SK-N-SH (cell line): ENCODE measurements around the gene PPIP5K2. TPM values are rescaled to one million over a fixed set of nuclear protein-coding genes. Genes with fewer than 3 reads are reported as not detected.

ENCODE experiments used
- CTCF ChIA-PET: fragments of 300-600, 350-600 bp; formaldehyde crosslinking; extraction: SDS; loops from one replicate; lab custom pipeline; 2021; lab: Yijun Ruan, JAX
- POLR2A ChIA-PET: fragments of 350-600 bp; sonication (Branson Sonifier 250); formaldehyde crosslinking; extraction: SDS; loops from one replicate; lab custom pipeline; 2020; ENCODE audit warnings: antibody characterized with exemption, inconsistent platforms; lab: Yijun Ruan, JAX
- DNase-seq: peaks from one replicate; pipeline ENCODE4 v3.0.0; 2012
- H2AFZ ChIP-seq: fragments of 200-600 bp; sonication (generic); 2 replicates; pipeline ENCODE4 v1.8.1; 2016; ENCODE audit warnings: antibody characterized with exemption, mild to moderate bottlenecking, low read depth
- H3F3A ChIP-seq: fragments of 200-600 bp; sonication (generic); replicated peaks from 2 replicates; pipeline ENCODE3; 2016; ENCODE audit warnings: antibody characterized with exemption, mild to moderate bottlenecking; ENCODE audit not compliant: insufficient read depth
- H3K27ac ChIP-seq, 2 experiments: fragments of 200-500 bp in 1 of 2; fragments of 200-600 bp in 1 of 2; sonication (Bioruptor generic) in 1 of 2; sonication (generic), shearing (Covaris generic) in 1 of 2; 2 replicates each; pipeline versions ENCODE4 v1.5.1 to v1.6.1; 2014 to 2016; ENCODE audit warnings: low read depth in 2 of 2, inconsistent platforms in 1 of 2, low read length in 1 of 2, mild to moderate bottlenecking in 1 of 2, mixed read lengths in 1 of 2
- H3K27me3 ChIP-seq: fragments of 200-600 bp; sonication (generic), shearing (Covaris generic); 2 replicates; pipeline ENCODE4 v1.6.1; 2016; ENCODE audit warnings: mixed run types; ENCODE audit not compliant: insufficient read depth
- H3K36me3 ChIP-seq, 2 experiments: fragments of 200-500 bp in 1 of 2; fragments of 200-600 bp in 1 of 2; sonication (Bioruptor generic) in 1 of 2; sonication (generic) in 1 of 2; replicated peaks in 1 of 2; 2 replicates each; pipeline versions ENCODE3 to v1.5.1; 2014 to 2016; ENCODE audit warnings: low read length in 1 of 2, mild to moderate bottlenecking in 1 of 2; ENCODE audit not compliant: insufficient read depth in 2 of 2, control insufficient read depth in 1 of 2
- H3K4me1 ChIP-seq, 2 experiments: fragments of 200-500 bp in 1 of 2; fragments of 200-600 bp in 1 of 2; sonication (Bioruptor generic) in 1 of 2; sonication (generic), shearing (Covaris generic) in 1 of 2; 2 replicates each; pipeline versions ENCODE4 v1.5.1 to v1.6.1; 2014 to 2016; ENCODE audit warnings: low read depth in 1 of 2, low read length in 1 of 2, mixed run types in 1 of 2; ENCODE audit not compliant: insufficient read depth in 2 of 2, control insufficient read depth in 1 of 2
- H3K4me2 ChIP-seq: fragments of 200-600 bp; sonication (generic), shearing (Covaris generic); 2 replicates; pipeline ENCODE4 v1.6.1; 2017; ENCODE audit warnings: mixed run types
- H3K4me3 ChIP-seq, 2 experiments: fragments of 200-500 bp in 1 of 2; fragments of 200-600 bp in 1 of 2; sonication (Bioruptor generic) in 1 of 2; sonication (generic), shearing (Covaris generic) in 1 of 2; 2 replicates each; pipeline versions ENCODE4 v1.5.1 to v1.8.1; 2014 to 2016; ENCODE audit warnings: low read depth in 2 of 2, inconsistent platforms in 1 of 2, low read length in 1 of 2, mild to moderate bottlenecking in 1 of 2, mixed read lengths in 1 of 2, moderate library complexity in 1 of 2
- H3K79me2 ChIP-seq: fragments of 200-600 bp; sonication (generic); 2 replicates; pipeline ENCODE4 v1.8.1; 2017; ENCODE audit warnings: mild to moderate bottlenecking; ENCODE audit not compliant: insufficient read depth
- H3K9ac ChIP-seq: fragments of 200-600 bp; sonication (generic); 2 replicates; pipeline ENCODE4 v1.6.1; 2017; ENCODE audit warnings: mixed run types
- H3K9me2 ChIP-seq: fragments of 200-600 bp; sonication (generic); 2 replicates; pipeline ENCODE4 v1.6.1; 2017; ENCODE audit warnings: mixed run types
- H3K9me3 ChIP-seq: fragments of 200-600 bp; sonication (generic); 2 replicates; pipeline ENCODE4 v1.6.1; 2017; ENCODE audit warnings: mixed run types, mild to moderate bottlenecking, moderate library complexity
- H4K20me1 ChIP-seq: fragments of 200-600 bp; sonication (generic); 2 replicates; pipeline ENCODE4 v1.6.1; 2017; ENCODE audit warnings: mild to moderate bottlenecking, mixed run types; ENCODE audit not compliant: insufficient read depth
- FOSL2 ChIP-seq: IDR thresholded peaks from 2 replicates; pipeline ENCODE4 v1.4.0; 2012; ENCODE audit warnings: low read depth, mild to moderate bottlenecking, moderate library complexity, borderline replicate concordance
- FOXJ3 ChIP-seq: sonication (generic); formaldehyde crosslinking; IDR thresholded peaks from 2 replicates; pipeline ENCODE4 v1.5.1; 2020; ENCODE audit warnings: mild to moderate bottlenecking, missing genetic modification reagents
- MEF2A ChIP-seq: IDR thresholded peaks from 2 replicates; pipeline ENCODE4 v1.4.0; 2012; ENCODE audit warnings: low read depth, borderline replicate concordance
- MXI1 ChIP-seq: IDR thresholded peaks from 2 replicates; pipeline ENCODE4 v1.6.1; 2012; ENCODE audit warnings: mild to moderate bottlenecking, low read depth, low read length, improper control_type of control experiment
- RFX5 ChIP-seq: IDR thresholded peaks from 2 replicates; pipeline ENCODE4 v1.6.1; 2012; ENCODE audit warnings: mild to moderate bottlenecking, improper control_type of control experiment, low read length
- RXRA ChIP-seq: IDR thresholded peaks from 2 replicates; pipeline ENCODE4 v1.4.0; 2012; ENCODE audit warnings: low read depth, mild to moderate bottlenecking, borderline replicate concordance
- SIN3A ChIP-seq: IDR thresholded peaks from 2 replicates; pipeline ENCODE4 v1.6.1; 2012; ENCODE audit warnings: low read depth, mild to moderate bottlenecking, low read length, moderate library complexity, borderline replicate concordance
- TAF1 ChIP-seq: IDR thresholded peaks from 2 replicates; pipeline ENCODE4 v1.6.1; 2012; ENCODE audit warnings: low read depth, mild to moderate bottlenecking, low read length, moderate library complexity, borderline replicate concordance
- TEAD4 ChIP-seq: IDR thresholded peaks from 2 replicates; pipeline ENCODE4 v1.4.0; 2012; ENCODE audit warnings: mild to moderate bottlenecking, borderline replicate concordance; ENCODE audit not compliant: insufficient read depth
- YY1 ChIP-seq: IDR thresholded peaks from 2 replicates; pipeline ENCODE4 v1.4.0; 2012; ENCODE audit warnings: low read depth, mild to moderate bottlenecking
- WGBS: methylation state at CpG from one replicate; pipeline ENCODE4 v1.1.6; 2017; ENCODE audit warnings: low lambda C conversion rate; 5-methylcytosine and 5-hydroxymethylcytosine counted together
- polyA plus RNA-seq, 3 experiments: library from polyadenylated mRNA; depleted of rRNA; stranded (reverse); fragments of >200 nt; gene quantifications; 2 replicates each; pipeline ENCODE4 v1.2.3, GENCODE V29; 2012
- TF ChIP-seq, protein P1 (sequence below): IDR thresholded peaks from 2 replicates; pipeline ENCODE4 v1.4.0; 2012; ENCODE audit warnings: low read depth, borderline replicate concordance
- TF ChIP-seq, protein P2 (sequence below): IDR thresholded peaks from 2 replicates; pipeline ENCODE4 v1.4.0; 2012; ENCODE audit warnings: low read depth
- TF ChIP-seq, protein P3 (sequence below): IDR thresholded peaks from 2 replicates; pipeline ENCODE4; 2012
- TF ChIP-seq, protein P4 (sequence below): IDR thresholded peaks from 2 replicates; pipeline ENCODE4 v1.6.1; 2012; ENCODE audit warnings: mild to moderate bottlenecking, low read depth, low read length, moderate library complexity
- TF ChIP-seq, protein P5 (sequence below): IDR thresholded peaks from 2 replicates; pipeline ENCODE4 v1.4.0; 2012; ENCODE audit warnings: low read depth, borderline replicate concordance
- TF ChIP-seq, protein P6 (sequence below): fragments of 200-600 bp; sonication (generic); IDR thresholded peaks from 2 replicates; pipeline ENCODE4 v1.6.1; 2017; ENCODE audit warnings: antibody characterized with exemption, mild to moderate bottlenecking, moderate library complexity
- TF ChIP-seq, protein P7 (sequence below): fragments of 150-350 bp; IDR thresholded peaks from 2 replicates; pipeline ENCODE4 v1.6.1; 2016; ENCODE audit warnings: mild to moderate bottlenecking, low read depth, low read length

The PPIP5K2 gene
- polyA plus RNA-seq, 1 of the 3 experiments (the other 2 are of a cell fraction) = 18.2 TPM

DNA sequence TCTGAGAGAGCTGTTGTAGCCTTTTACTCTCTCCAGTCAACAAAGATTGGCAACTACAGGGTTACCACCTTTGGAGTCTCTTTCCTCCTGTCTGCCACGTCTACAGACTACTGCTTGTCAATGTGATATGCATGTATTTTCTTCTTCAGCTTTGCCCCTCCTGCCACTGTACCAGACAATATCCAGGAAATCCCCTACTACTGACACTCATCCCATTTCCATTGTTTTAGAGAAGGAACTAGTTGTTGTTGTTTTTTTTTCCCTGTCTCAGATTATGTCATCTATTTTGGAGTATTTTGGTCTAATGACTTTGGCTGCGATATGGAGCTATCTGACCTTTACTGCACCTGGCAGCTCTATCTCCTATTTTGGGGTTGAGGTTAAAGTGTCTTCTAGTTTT, 88.4 kb downstream of the PPIP5K2 start:
- H4K20me1 ChIP-seq = no peaks in the 10 kb centered on the region
- no peaks in the 10 kb centered on the region; a peak in 1 of 4 replicates for H3K4me1 ChIP-seq
- no peak for TF ChIP-seq FOXJ3 (CRISPR knock-in tag)
- TF ChIP-seq FOSL2 = no peak
- no peak for TF ChIP-seq RXRA
- TF ChIP-seq TEAD4 = no peak
- TF ChIP-seq, protein P1, sequence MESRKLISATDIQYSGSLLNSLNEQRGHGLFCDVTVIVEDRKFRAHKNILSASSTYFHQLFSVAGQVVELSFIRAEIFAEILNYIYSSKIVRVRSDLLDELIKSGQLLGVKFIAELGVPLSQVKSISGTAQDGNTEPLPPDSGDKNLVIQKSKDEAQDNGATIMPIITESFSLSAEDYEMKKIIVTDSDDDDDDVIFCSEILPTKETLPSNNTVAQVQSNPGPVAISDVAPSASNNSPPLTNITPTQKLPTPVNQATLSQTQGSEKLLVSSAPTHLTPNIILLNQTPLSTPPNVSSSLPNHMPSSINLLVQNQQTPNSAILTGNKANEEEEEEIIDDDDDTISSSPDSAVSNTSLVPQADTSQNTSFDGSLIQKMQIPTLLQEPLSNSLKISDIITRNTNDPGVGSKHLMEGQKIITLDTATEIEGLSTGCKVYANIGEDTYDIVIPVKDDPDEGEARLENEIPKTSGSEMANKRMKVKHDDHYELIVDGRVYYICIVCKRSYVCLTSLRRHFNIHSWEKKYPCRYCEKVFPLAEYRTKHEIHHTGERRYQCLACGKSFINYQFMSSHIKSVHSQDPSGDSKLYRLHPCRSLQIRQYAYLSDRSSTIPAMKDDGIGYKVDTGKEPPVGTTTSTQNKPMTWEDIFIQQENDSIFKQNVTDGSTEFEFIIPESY = no peak
- TF ChIP-seq RFX5 = no peak
- TF ChIP-seq, protein P2, sequence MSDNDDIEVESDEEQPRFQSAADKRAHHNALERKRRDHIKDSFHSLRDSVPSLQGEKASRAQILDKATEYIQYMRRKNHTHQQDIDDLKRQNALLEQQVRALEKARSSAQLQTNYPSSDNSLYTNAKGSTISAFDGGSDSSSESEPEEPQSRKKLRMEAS = no peak
- TF ChIP-seq, protein P3, sequence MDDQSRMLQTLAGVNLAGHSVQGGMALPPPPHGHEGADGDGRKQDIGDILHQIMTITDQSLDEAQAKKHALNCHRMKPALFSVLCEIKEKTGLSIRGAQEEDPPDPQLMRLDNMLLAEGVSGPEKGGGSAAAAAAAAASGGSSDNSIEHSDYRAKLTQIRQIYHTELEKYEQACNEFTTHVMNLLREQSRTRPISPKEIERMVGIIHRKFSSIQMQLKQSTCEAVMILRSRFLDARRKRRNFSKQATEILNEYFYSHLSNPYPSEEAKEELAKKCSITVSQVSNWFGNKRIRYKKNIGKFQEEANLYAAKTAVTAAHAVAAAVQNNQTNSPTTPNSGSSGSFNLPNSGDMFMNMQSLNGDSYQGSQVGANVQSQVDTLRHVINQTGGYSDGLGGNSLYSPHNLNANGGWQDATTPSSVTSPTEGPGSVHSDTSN = no peak
- no peak for TF ChIP-seq MXI1
- TF ChIP-seq, protein P4, sequence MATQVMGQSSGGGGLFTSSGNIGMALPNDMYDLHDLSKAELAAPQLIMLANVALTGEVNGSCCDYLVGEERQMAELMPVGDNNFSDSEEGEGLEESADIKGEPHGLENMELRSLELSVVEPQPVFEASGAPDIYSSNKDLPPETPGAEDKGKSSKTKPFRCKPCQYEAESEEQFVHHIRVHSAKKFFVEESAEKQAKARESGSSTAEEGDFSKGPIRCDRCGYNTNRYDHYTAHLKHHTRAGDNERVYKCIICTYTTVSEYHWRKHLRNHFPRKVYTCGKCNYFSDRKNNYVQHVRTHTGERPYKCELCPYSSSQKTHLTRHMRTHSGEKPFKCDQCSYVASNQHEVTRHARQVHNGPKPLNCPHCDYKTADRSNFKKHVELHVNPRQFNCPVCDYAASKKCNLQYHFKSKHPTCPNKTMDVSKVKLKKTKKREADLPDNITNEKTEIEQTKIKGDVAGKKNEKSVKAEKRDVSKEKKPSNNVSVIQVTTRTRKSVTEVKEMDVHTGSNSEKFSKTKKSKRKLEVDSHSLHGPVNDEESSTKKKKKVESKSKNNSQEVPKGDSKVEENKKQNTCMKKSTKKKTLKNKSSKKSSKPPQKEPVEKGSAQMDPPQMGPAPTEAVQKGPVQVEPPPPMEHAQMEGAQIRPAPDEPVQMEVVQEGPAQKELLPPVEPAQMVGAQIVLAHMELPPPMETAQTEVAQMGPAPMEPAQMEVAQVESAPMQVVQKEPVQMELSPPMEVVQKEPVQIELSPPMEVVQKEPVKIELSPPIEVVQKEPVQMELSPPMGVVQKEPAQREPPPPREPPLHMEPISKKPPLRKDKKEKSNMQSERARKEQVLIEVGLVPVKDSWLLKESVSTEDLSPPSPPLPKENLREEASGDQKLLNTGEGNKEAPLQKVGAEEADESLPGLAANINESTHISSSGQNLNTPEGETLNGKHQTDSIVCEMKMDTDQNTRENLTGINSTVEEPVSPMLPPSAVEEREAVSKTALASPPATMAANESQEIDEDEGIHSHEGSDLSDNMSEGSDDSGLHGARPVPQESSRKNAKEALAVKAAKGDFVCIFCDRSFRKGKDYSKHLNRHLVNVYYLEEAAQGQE = no peak
- TF ChIP-seq SIN3A = no peak
- TF ChIP-seq, protein P5, sequence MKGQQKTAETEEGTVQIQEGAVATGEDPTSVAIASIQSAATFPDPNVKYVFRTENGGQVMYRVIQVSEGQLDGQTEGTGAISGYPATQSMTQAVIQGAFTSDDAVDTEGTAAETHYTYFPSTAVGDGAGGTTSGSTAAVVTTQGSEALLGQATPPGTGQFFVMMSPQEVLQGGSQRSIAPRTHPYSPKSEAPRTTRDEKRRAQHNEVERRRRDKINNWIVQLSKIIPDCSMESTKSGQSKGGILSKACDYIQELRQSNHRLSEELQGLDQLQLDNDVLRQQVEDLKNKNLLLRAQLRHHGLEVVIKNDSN = no peak
- TF ChIP-seq YY1 = no peak
- TF ChIP-seq TAF1 = no peak
- TF ChIP-seq MEF2A = no peak
- TF ChIP-seq, protein P6, sequence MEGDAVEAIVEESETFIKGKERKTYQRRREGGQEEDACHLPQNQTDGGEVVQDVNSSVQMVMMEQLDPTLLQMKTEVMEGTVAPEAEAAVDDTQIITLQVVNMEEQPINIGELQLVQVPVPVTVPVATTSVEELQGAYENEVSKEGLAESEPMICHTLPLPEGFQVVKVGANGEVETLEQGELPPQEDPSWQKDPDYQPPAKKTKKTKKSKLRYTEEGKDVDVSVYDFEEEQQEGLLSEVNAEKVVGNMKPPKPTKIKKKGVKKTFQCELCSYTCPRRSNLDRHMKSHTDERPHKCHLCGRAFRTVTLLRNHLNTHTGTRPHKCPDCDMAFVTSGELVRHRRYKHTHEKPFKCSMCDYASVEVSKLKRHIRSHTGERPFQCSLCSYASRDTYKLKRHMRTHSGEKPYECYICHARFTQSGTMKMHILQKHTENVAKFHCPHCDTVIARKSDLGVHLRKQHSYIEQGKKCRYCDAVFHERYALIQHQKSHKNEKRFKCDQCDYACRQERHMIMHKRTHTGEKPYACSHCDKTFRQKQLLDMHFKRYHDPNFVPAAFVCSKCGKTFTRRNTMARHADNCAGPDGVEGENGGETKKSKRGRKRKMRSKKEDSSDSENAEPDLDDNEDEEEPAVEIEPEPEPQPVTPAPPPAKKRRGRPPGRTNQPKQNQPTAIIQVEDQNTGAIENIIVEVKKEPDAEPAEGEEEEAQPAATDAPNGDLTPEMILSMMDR = no peak
- TF ChIP-seq, protein P7, sequence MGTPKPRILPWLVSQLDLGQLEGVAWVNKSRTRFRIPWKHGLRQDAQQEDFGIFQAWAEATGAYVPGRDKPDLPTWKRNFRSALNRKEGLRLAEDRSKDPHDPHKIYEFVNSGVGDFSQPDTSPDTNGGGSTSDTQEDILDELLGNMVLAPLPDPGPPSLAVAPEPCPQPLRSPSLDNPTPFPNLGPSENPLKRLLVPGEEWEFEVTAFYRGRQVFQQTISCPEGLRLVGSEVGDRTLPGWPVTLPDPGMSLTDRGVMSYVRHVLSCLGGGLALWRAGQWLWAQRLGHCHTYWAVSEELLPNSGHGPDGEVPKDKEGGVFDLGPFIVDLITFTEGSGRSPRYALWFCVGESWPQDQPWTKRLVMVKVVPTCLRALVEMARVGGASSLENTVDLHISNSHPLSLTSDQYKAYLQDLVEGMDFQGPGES = no peak
- H3K9ac ChIP-seq = no peak overlapping the region
- H3K27me3 ChIP-seq = no peaks in the 10 kb centered on the region
- no peak overlapping the region for H3K27ac ChIP-seq
- H3K9me2 ChIP-seq = no peaks in the 10 kb centered on the region
- H3F3A ChIP-seq = no peaks in the 10 kb centered on the region
- ChIA-PET POLR2A (interaction anchor here (0.5 kb wide), 1 partner anchor 447 kb away, joined by 3 read pairs; no protein-coding TSS in a partner anchor), CTCF (interaction anchor here (0.8 to 1.0 kb wide), 4 partner anchors 8 to 24 kb away, joined by 3 to 5 read pairs (median 3); no protein-coding TSS in a partner anchor)
- H3K4me2 ChIP-seq = no peak overlapping the region
- H3K9me3 ChIP-seq = no peaks in the 10 kb centered on the region
- 86% methylated on average over 2 of the region's 2 CpGs for WGBS
- no peak overlapping the region for H3K4me3 ChIP-seq
- no peaks in the 10 kb centered on the region for H3K79me2 ChIP-seq
- H2AFZ ChIP-seq = no peak overlapping the region
- H3K36me3 ChIP-seq = peaks cover 9 to 23% of the 10 kb centered on the region in 2 experiments
- no peak for DNase-seq
